Activated T-cell treated with anti-CD3 and anti-CD28 coated beads for 24 hours (primary cell): Measurements from ENCODE around the gene LGALS7B.
"Not testable (repeated sequence)": the region's sequence is repeated elsewhere in the genome, so short reads cannot be mapped to it uniquely, and the experiment has no call there.

Experiments
- DNase-seq: peaks from one replicate; pipeline ENCODE4 v3.0.0-alpha.2; 2020; ENCODE audit warnings: low read depth

Gene LGALS7B

GRCh38 chr19:38797781-38798180 lies 8.8 kb downstream of the LGALS7B start:
- not testable (repeated sequence) for DNase-seq

GRCh38 chr19:38799104-38799503 lies 10.1 kb downstream of the LGALS7B start:
- no peak for DNase-seq

- DNase-seq: no peak
These were observed 11.8 kb downstream of the LGALS7B start for GRCh38 chr19:38800577-38801347.

- DNase-seq: no peak
These were observed 12.5 kb downstream of the LGALS7B start for GRCh38 chr19:38801359-38802095.

GRCh38 chr19:38803543-38803942 lies 14.5 kb downstream of the LGALS7B start:
- DNase-seq: no peak

GRCh38 chr19:38805180-38805579 lies 16.2 kb downstream of the LGALS7B start:
- DNase-seq: no peak

- DNase-seq: no peak
These were observed 17.4 kb downstream of the LGALS7B start for GRCh38 chr19:38806371-38806770.

- not testable (repeated sequence) for DNase-seq
These were observed 18.5 kb downstream of the LGALS7B start for GRCh38 chr19:38807374-38808098.

GRCh38 chr19:38808741-38809140 lies 19.7 kb downstream of the LGALS7B start:
- no peak for DNase-seq

GRCh38 chr19:38809592-38810252 lies 20.7 kb downstream of the LGALS7B start:
- no peak for DNase-seq

- no peak for DNase-seq
These were observed 23.2 kb downstream of the LGALS7B start for GRCh38 chr19:38812009-38812840.

- no peak for DNase-seq
These were observed 23.9 kb downstream of the LGALS7B start, which contains the start of gene LGALS4 for GRCh38 chr19:38812841-38813320. TSS of gene LGALS4 (minus strand) at chr19:38812945. CDS start at chr19:38812886, 59 bp downstream.

- no peak for DNase-seq
These were observed 24.3 kb downstream of the LGALS7B start for GRCh38 chr19:38813323-38813722.

GRCh38 chr19:38813932-38814331 lies 24.9 kb downstream of the LGALS7B start:
- not testable (repeated sequence) for DNase-seq

GRCh38 chr19:38815059-38816001 lies 26.3 kb downstream of the LGALS7B start:
- no peak for DNase-seq

GRCh38 chr19:38816131-38816750 lies 27.2 kb downstream of the LGALS7B start:
- no peak for DNase-seq

GRCh38 chr19:38817081-38817480 lies 28.1 kb downstream of the LGALS7B start:
- DNase-seq: no peak

- no peak for DNase-seq
These were observed 30.4 kb downstream of the LGALS7B start for GRCh38 chr19:38819231-38819920.
